ENCODE data around the gene STX8. TPM values are rescaled to one million over a fixed set of nuclear protein-coding genes. Genes with fewer than 3 reads are reported as not detected.

Gene STX8
- total RNA-seq, 1 donor from 2014 or later: 57.8 TPM

DNA sequence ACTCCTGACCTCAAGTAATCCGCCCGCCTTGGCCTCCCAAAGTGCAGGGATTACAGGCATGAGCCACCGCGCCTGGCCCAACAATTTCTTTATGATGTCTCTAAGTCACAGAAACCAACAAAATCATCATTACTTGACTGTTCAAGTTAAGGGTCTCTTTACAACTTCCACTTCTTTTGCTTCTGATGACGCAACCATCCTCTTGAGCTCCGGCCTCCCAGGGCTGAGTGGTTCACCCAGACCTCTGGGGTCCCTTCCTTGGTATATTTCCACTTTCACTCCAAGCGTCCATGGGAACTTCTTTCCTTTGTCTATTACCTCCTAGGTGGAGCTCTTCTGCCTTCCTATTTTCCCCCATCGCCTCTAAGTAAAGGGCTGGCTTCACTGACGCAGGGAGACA is 300.6 kb downstream of the STX8 start:
- no peak for DNase-seq (ENCODE audit: low read depth)
- no peak overlapping the region for H3K4me3 ChIP-seq (ENCODE audit: low read depth, low read length)
- TF ChIP-seq, protein P1, sequence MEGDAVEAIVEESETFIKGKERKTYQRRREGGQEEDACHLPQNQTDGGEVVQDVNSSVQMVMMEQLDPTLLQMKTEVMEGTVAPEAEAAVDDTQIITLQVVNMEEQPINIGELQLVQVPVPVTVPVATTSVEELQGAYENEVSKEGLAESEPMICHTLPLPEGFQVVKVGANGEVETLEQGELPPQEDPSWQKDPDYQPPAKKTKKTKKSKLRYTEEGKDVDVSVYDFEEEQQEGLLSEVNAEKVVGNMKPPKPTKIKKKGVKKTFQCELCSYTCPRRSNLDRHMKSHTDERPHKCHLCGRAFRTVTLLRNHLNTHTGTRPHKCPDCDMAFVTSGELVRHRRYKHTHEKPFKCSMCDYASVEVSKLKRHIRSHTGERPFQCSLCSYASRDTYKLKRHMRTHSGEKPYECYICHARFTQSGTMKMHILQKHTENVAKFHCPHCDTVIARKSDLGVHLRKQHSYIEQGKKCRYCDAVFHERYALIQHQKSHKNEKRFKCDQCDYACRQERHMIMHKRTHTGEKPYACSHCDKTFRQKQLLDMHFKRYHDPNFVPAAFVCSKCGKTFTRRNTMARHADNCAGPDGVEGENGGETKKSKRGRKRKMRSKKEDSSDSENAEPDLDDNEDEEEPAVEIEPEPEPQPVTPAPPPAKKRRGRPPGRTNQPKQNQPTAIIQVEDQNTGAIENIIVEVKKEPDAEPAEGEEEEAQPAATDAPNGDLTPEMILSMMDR (conservative IDR thresholded peaks at IDR 0.05; ENCODE audit: low read depth, low read length): no peak

DNA sequence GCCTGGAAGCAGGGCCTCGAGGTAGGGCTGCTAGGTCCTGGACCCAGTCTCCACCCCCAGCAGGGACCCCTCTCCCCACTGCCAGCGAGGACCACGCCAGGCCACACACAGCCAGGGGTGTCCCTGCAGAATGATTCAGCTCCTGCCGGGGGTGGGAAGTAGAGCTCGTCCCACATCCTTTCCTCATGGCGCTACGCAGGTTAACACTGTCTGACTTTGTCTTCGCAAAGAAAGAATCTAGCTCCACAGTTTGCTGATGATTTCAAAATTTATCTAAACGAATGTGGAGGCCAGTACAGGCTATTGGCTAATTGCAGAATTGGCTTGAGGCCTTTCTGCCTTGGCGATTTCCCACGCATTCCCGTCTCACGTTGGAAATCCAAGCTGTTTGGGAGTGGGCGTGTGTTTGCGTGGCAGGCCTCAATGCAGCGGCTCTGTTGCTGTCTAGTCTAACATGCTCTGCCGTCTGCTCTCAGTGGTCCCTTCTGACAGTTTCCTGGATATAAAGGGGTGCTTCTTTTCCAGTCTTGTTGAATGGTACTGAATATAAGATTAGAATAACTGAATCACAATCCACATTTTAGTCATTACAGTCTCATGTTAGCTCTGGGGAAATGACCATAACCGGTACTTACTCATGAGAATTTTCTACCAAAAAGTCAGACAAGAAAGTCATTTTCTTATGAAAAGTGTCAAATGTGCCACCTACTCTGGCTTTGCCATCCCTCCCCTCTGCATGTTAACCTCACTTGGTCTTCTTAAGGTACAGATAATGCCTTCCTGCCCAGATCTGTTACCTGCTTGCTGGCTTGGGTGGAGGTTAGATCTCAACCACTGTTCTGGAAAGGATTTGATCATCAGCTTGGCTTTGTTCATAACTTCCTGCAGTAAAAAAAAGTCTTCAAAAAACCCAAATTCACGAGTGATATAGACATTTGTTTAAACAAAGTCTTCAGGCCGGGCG is 301.9 kb downstream of the STX8 start:
- no peak for DNase-seq (ENCODE audit: low read depth)
- TF ChIP-seq, protein P1 (conservative IDR thresholded peaks at IDR 0.05; ENCODE audit: low read depth, low read length): no peak

DNA sequence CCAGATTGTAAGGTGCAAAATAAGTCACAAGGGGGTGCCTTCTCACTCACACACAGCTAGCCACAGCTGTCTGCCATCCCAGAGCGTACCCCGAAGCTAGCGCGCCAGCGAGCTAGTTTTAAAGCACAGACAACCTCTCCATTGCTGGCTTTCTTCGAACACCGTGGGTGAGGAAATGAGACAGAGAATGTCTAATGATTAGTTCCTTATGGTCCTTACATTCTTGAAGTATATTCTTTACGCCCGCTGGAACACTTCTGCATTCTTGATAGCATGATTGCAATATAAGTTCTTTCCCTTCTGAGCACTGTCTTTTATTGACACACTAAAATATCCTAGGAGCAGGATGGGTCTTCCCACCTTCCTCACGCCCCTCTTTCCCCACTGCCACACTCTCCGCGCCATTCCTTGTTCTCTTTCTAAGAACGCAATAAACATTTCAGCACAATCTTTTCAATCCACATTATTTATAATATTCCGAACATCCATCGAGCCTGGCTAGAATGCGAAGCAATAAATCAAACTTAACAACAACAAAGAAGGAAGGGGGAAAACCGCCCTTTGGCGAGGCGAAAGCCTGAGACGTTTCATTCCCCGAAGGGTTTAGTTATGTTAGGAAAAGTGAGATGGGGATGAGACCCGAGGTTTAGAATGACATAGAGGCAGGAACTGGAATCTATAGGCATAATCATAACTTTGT is 303.0 kb downstream of the STX8 start:
- DNase-seq (ENCODE audit: low read depth): no peak
- TF ChIP-seq, protein P1 (conservative IDR thresholded peaks at IDR 0.05; ENCODE audit: low read depth, low read length): no peak

More for the DNA sequence above, 301.9 kb downstream of the STX8 start:
- H3K4me3 ChIP-seq (ENCODE audit: low read depth, low read length): no peak overlapping the region

DNA sequence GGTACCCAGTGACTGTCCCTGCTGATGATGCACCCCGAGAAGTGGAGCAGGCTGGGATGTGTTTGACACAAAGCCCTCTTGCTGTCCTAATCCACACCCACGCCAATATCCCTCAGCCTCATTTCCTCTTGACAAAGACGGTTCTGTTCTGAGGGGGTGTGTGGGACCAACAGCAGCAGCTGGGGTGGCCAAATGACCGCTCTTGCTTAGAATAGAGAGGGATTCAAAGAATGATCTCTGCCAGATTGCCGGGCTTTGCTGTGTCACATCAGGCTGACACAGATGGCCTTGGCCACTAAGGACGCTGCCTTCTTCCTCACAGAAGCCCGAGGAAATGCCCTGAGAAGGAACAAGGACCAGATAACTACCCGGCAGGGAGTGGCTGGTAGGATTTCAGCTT is 303.6 kb downstream of the STX8 start:
- H3K4me3 ChIP-seq (ENCODE audit: low read depth, low read length): no peak overlapping the region
- DNase-seq (ENCODE audit: low read depth): no peak
- TF ChIP-seq, protein P1 (conservative IDR thresholded peaks at IDR 0.05; ENCODE audit: low read depth, low read length): no peak

More for the DNA sequence above, 303.0 kb downstream of the STX8 start:
- no peak overlapping the region for H3K4me3 ChIP-seq (ENCODE audit: low read depth, low read length)

DNA sequence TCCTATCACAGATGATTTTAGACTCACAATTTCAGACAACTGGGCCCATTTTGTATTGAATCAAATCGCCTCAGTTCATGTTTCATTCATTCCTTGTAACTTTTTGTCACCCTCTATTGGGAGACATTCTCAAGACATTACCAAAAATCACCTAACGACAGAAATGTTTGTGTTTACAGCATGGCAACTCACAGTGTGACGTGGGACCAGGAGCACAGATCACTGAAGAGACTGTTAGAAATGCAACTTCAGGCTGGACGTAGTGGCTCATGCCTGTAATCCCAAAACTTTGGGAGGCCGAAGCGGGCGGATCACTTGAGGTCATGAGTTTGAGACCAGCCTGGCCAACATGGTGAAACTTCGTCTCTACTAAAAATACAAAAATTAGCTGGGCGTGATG is 304.7 kb downstream of the STX8 start:
- TF ChIP-seq, protein P1 (conservative IDR thresholded peaks at IDR 0.05; ENCODE audit: low read depth, low read length): no peak
- no peak for DNase-seq (ENCODE audit: low read depth)
- no peak overlapping the region for H3K4me3 ChIP-seq (ENCODE audit: low read depth, low read length)

DNA sequence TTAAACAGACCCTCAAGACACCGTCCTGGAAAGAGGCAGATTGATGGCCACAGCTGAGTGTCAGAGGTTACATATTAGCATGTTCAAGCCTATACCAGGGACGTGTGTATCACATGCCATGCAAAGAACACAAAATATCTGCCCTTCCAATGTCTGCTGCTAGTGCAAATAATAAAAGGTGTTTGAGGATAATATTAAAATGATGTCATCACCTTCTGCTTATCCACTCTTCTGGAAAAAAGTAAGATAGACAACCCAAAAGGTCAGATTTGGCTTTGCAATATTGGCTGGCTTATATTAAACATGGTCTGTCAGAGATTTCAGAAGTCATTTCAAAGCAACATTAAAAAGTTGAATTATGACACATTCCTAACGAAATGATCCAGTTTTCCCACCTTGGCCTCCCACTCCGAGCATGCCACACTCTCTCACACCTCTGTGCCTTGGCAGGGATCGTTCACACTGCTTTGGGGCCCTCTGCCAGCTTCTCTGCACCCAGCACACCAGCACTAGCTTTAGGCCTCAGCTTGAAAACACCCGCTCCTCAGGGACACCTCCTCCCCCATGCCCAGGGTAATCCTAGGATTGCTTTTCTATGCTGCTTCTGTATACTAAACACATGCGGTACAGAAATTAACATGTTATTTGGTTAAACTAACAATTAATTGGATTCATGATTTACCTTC is 306.1 kb downstream of the STX8 start:
- no peak overlapping the region for H3K4me3 ChIP-seq (ENCODE audit: low read depth, low read length)
- DNase-seq (ENCODE audit: low read depth): no peak
- TF ChIP-seq, protein P1 (conservative IDR thresholded peaks at IDR 0.05; ENCODE audit: low read depth, low read length): no peak

All from epithelial cell of proximal tubule (primary cell).